CD14-positive monocyte (primary cell): ENCODE results near the gene FANCI. TPM values are rescaled to one million over a fixed set of nuclear protein-coding genes. Genes with fewer than 3 reads are reported as not detected.

Experiments used
- DNase-seq, 3 donors: peaks; one replicate each; pipeline ENCODE4 v3.0.0-alpha.2; 2011 to 2022
- H2AFZ ChIP-seq: 2 replicates; pipeline ENCODE4 v1.6.0; 2012; ENCODE audit warnings: mild to moderate bottlenecking, low read depth, low read length, inconsistent platforms; ENCODE audit not compliant: insufficient read depth, poor library complexity, severe bottlenecking
- H3K27ac ChIP-seq, 2 donors: 1 replicate in 1 of 2; 2 replicates in 1 of 2; pipeline ENCODE4 v1.5.1; 2012 to 2013; ENCODE audit warnings: low read length in 2 of 2, control low read depth in 1 of 2, inconsistent platforms in 1 of 2, low read depth in 1 of 2, mild to moderate bottlenecking in 1 of 2
- H3K27me3 ChIP-seq, 2 donors: one replicate each; pipeline versions ENCODE4 v1.6.0 to v1.6.1; 2011 to 2013; ENCODE audit warnings: low read length in 2 of 2; ENCODE audit not compliant: control insufficient read depth in 2 of 2, insufficient read depth in 2 of 2
- H3K36me3 ChIP-seq, 2 donors: replicated peaks in 1 of 2; 1 replicate in 1 of 2; 2 replicates in 1 of 2; pipeline versions ENCODE4 v1.5.1 to v1.6.1; 2012 to 2013; ENCODE audit warnings: low read length in 2 of 2, control low read depth in 1 of 2, inconsistent platforms in 1 of 2, mild to moderate bottlenecking in 1 of 2; ENCODE audit not compliant: insufficient read depth in 2 of 2, control insufficient read depth in 1 of 2
- H3K4me1 ChIP-seq, 2 donors: 1 replicate in 1 of 2; 2 replicates in 1 of 2; pipeline versions ENCODE4 v1.5.1 to v1.6.1; 2012 to 2013; ENCODE audit warnings: low read length in 2 of 2, control low read depth in 1 of 2, inconsistent platforms in 1 of 2, mild to moderate bottlenecking in 1 of 2, moderate library complexity in 1 of 2; ENCODE audit not compliant: insufficient read depth in 2 of 2, control insufficient read depth in 1 of 2
- H3K4me2 ChIP-seq: replicated peaks from 2 replicates; pipeline ENCODE3; 2012; ENCODE audit warnings: low read length, moderate library complexity, mild to moderate bottlenecking; ENCODE audit not compliant: poor library complexity, severe bottlenecking; ENCODE audit errors: extremely low read depth
- H3K4me3 ChIP-seq, 3 experiments: fragments of 200-600 bp in 1 of 3; sonication (generic) in 1 of 3; replicated peaks in 1 of 3; 1 replicate in 2 of 3; 2 replicates in 1 of 3; pipeline ENCODE4 v1.5.1; 2011 to 2013; ENCODE audit warnings: low read length in 3 of 3, mild to moderate bottlenecking in 3 of 3, control low read depth in 2 of 3, low read depth in 2 of 3, inconsistent platforms in 1 of 3, moderate library complexity in 1 of 3
- H3K79me2 ChIP-seq: 2 replicates; pipeline ENCODE4 v1.6.0; 2012; ENCODE audit warnings: mild to moderate bottlenecking, control low read depth, inconsistent platforms, low read length, moderate library complexity; ENCODE audit not compliant: insufficient read depth
- H3K9ac ChIP-seq: 2 replicates; pipeline ENCODE4 v1.6.0; 2017; ENCODE audit warnings: low read length, mild to moderate bottlenecking; ENCODE audit not compliant: insufficient read depth, poor library complexity, severe bottlenecking
- H3K9me3 ChIP-seq, 2 donors: replicated peaks in 1 of 2; 1 replicate in 1 of 2; 2 replicates in 1 of 2; pipeline versions ENCODE4 v1.5.1 to v1.6.1; 2012 to 2013; ENCODE audit warnings: low read length in 2 of 2, control low read depth in 1 of 2; ENCODE audit not compliant: control insufficient read depth in 1 of 2, insufficient read depth in 1 of 2
- H4K20me1 ChIP-seq: 2 replicates; pipeline ENCODE4 v1.6.0; 2012; ENCODE audit warnings: mild to moderate bottlenecking, low read length, control low read depth, moderate library complexity; ENCODE audit not compliant: insufficient read depth
- H3K27ac Mint-ChIP-seq, 7 donors: one replicate each; pipeline ENCODE4 v1.8.0; 2020; ENCODE audit warnings: mild to moderate bottlenecking in 7 of 7, mixed read lengths in 7 of 7, moderate library complexity in 6 of 7, inconsistent platforms in 2 of 7
- H3K27me3 Mint-ChIP-seq, 3 donors: one replicate each; pipeline ENCODE4 v1.8.0; 2021 to 2022; ENCODE audit warnings: low read depth in 3 of 3, mild to moderate bottlenecking in 3 of 3, mixed read lengths in 3 of 3, moderate library complexity in 3 of 3, inconsistent platforms in 1 of 3
- H3K36me3 Mint-ChIP-seq, 2 donors: one replicate each; pipeline ENCODE4 v1.8.0; 2020; ENCODE audit warnings: mixed read lengths in 2 of 2, inconsistent platforms in 1 of 2, mild to moderate bottlenecking in 1 of 2
- H3K4me1 Mint-ChIP-seq: one replicate; pipeline ENCODE4 v1.8.0; 2020; ENCODE audit warnings: mild to moderate bottlenecking, mixed read lengths
- H3K4me3 Mint-ChIP-seq, 2 donors: one replicate each; pipeline ENCODE4 v1.8.0; 2020; ENCODE audit warnings: mild to moderate bottlenecking in 2 of 2, mixed read lengths in 2 of 2, moderate library complexity in 1 of 2
- H3K9me3 Mint-ChIP-seq, 7 donors: one replicate each; pipeline ENCODE4 v1.8.0; 2020 to 2022; ENCODE audit warnings: mixed read lengths in 7 of 7, mild to moderate bottlenecking in 6 of 7, moderate library complexity in 6 of 7, inconsistent platforms in 2 of 7
- CTCF ChIP-seq: fragments of 200-600 bp; IDR thresholded peaks from one replicate; pipeline ENCODE4 v1.8.0; 2022; ENCODE audit warnings: antibody characterized with exemption, mild to moderate bottlenecking
- WGBS: methylation state at CpG from one replicate; pipeline ENCODE4 v1.1.5; 2013; ENCODE audit warnings: missing lambda C conversion rate; ENCODE audit not compliant: insufficient coverage; 5-methylcytosine and 5-hydroxymethylcytosine counted together
- intact Hi-C, 2 donors: fragments of 100-400 bp; cut with micrococcal nuclease; formaldehyde crosslinking; loops; one replicate each; pipeline versions ENCODE4 v1.15.0 to v1.15.1; 2023
- polyA plus RNA-seq, 3 donors: library from polyadenylated mRNA; depleted of rRNA in 1 of 3; unstranded in 2 of 3; stranded (reverse) in 1 of 3; fragments of 300-500 nt in 2 of 3; fragments of >200 nt in 1 of 3; fragmentation: Illumina TruSeq in 2 of 3; gene quantifications; 1 replicate in 2 of 3; 2 replicates in 1 of 3; pipeline ENCODE4 v1.2.3, GENCODE V29; 2012 to 2021

FANCI gene
- polyA plus RNA-seq, 3 donors: 1.4 to 2.6 (median 1.5) TPM

GRCh38 chr15:89327113-89327512 lies 83.3 kb downstream of the FANCI start:
- Mint-ChIP-seq H3K27me3 (peaks cover 0 to 3% (median 0%) of the 10 kb centered on the region in 3 donors), H3K9me3 (no peaks in the 10 kb centered on the region), H3K36me3 (peaks cover 95 to 99% of the 10 kb centered on the region in 2 donors), H3K27ac (peak overlapping the region in 2 of 7 donors; percentile 26 to 63), H3K4me1 (peaks cover 14% of the 10 kb centered on the region), H3K4me3 (no peak overlapping the region)
- Histone ChIP-seq H4K20me1 (peaks cover 99% of the 10 kb centered on the region), H3K36me3 (peaks cover 99 to 100% of the 10 kb centered on the region in 2 donors), H3K9me3 (no peaks in the 10 kb centered on the region), H3K4me1 (peaks cover 6 to 12% of the 10 kb centered on the region in 2 donors), H2AFZ (no peak overlapping the region), H3K9ac (no peak overlapping the region), H3K4me3 (no peak overlapping the region), H3K27ac (no peak overlapping the region), H3K79me2 (peaks cover 49% of the 10 kb centered on the region), H3K27me3 (no peaks in the 10 kb centered on the region), H3K4me2 (no peak overlapping the region)
- no peak for TF ChIP-seq CTCF
- intact Hi-C loops: no loop called here
- WGBS: 97% methylated on average over 5 of the region's 6 CpGs
- no peak for DNase-seq

GRCh38 chr15:89328398-89329254 lies 84.8 kb downstream of the FANCI start:
- peaks cover 18 to 25% of the 10 kb centered on the region in 2 donors for H3K4me1 ChIP-seq
- no peak for DNase-seq
- H3K36me3 ChIP-seq: peaks cover 91 to 97% of the 10 kb centered on the region in 2 donors
- Mint-ChIP-seq H3K4me1 (peaks cover 23% of the 10 kb centered on the region), H3K27ac (peak overlapping the region in 3 of 7 donors; percentile 21 to 63 (median 58)), H3K9me3 (peaks cover 0 to 2% (median 0%) of the 10 kb centered on the region in 7 donors), H3K4me3 (no peak overlapping the region), H3K36me3 (peaks cover 86 to 89% of the 10 kb centered on the region in 2 donors), H3K27me3 (peaks cover 0 to 3% (median 0%) of the 10 kb centered on the region in 3 donors)
- no peaks in the 10 kb centered on the region for H3K9me3 ChIP-seq
- H3K4me3 ChIP-seq: no peak overlapping the region
- H3K79me2 ChIP-seq: peaks cover 63% of the 10 kb centered on the region
- no peak overlapping the region for H3K9ac ChIP-seq
- peak overlapping the region in 1 of 2 donors; percentile 12 for H3K27ac ChIP-seq
- intact Hi-C loops: no loop called here
- 100% methylated on average over 11 of the region's 13 CpGs for WGBS
- H2AFZ ChIP-seq: no peak overlapping the region
- H4K20me1 ChIP-seq: peaks cover 99% of the 10 kb centered on the region
- H3K4me2 ChIP-seq: no peak overlapping the region
- no peak for TF ChIP-seq CTCF
- no peaks in the 10 kb centered on the region for H3K27me3 ChIP-seq
